Kidney (tissue), 14 donors: ENCODE measurements around the gene GSX1. TPM values are rescaled to one million over a fixed set of nuclear protein-coding genes. Genes with fewer than 3 reads are reported as not detected.

Source experiments
- DNase-seq, 5 donors: peaks; one replicate each; pipeline ENCODE4 v3.0.0-alpha.2; 2013 to 2020
- FAIRE-seq: peaks from 2 replicates; lab custom pipeline; 2012; peaks lifted over from hg19 to GRCh38; lab: Jason Lieb, UNC
- H3K27ac ChIP-seq, 2 donors: one replicate each; pipeline ENCODE4 v1.7.0; 2013; ENCODE audit warnings: low read depth in 2 of 2, low read length in 2 of 2, inconsistent platforms in 1 of 2
- H3K27me3 ChIP-seq: one replicate; pipeline ENCODE4 v1.7.1; 2013; ENCODE audit warnings: low read length, inconsistent platforms; ENCODE audit not compliant: control insufficient read depth, insufficient read depth
- H3K36me3 ChIP-seq, 3 donors: one replicate each; pipeline versions ENCODE4 v1.7.0 to v1.7.1; 2013; ENCODE audit warnings: low read length in 3 of 3, control low read depth in 1 of 3, inconsistent platforms in 1 of 3; ENCODE audit not compliant: insufficient read depth in 3 of 3, control insufficient read depth in 2 of 3
- H3K4me1 ChIP-seq, 3 donors: one replicate each; pipeline versions ENCODE4 v1.7.0 to v1.7.1; 2013; ENCODE audit warnings: low read length in 3 of 3, inconsistent platforms in 1 of 3, low read depth in 1 of 3; ENCODE audit not compliant: control insufficient read depth in 2 of 3, insufficient read depth in 2 of 3
- H3K4me3 ChIP-seq, 3 donors: one replicate each; pipeline versions ENCODE4 v1.7.0 to v1.8.1; 2013; ENCODE audit warnings: low read length in 3 of 3, control low read depth in 1 of 3, inconsistent platforms in 1 of 3
- H3K9ac ChIP-seq, 3 donors: one replicate each; pipeline versions ENCODE4 v1.7.0 to v1.7.1; 2013; ENCODE audit warnings: low read length in 3 of 3, control low read depth in 1 of 3, inconsistent platforms in 1 of 3
- H3K9me3 ChIP-seq, 3 donors: one replicate each; pipeline versions ENCODE4 v1.7.0 to v1.7.1; 2013; ENCODE audit warnings: low read length in 3 of 3, control low read depth in 1 of 3, inconsistent platforms in 1 of 3; ENCODE audit not compliant: control insufficient read depth in 2 of 3, insufficient read depth in 1 of 3
- CTCF ChIP-seq: IDR thresholded peaks from 3 replicates; pipeline ENCODE4 v1.5.1; 2012; ENCODE audit warnings: mild to moderate bottlenecking, moderate library complexity, borderline replicate concordance; ENCODE audit not compliant: insufficient read depth; ENCODE audit errors: extremely low read depth
- intact Hi-C: fragments of 100-400 bp; cut with DNase I; formaldehyde crosslinking; loops from one replicate; pipeline ENCODE4 v1.11.1; 2022
- polyA plus RNA-seq: library from polyadenylated mRNA; stranded (reverse); fragments of 350-450 nt; fragmentation: Illumina TruSeq; extraction: RNeasy Lipid Tissue Mini Kit (QIAGEN cat#74804); gene quantifications from one replicate; pipeline ENCODE4 v1.2.3, GENCODE V29; 2014; ENCODE audit warnings: low read depth, low replicate concordance; ENCODE audit not compliant: insufficient read depth
- total RNA-seq: library from RNA; stranded (reverse); fragmentation: NEBNext Ultra II Directional; extraction: Animal tissue kit (Norgen Biotek cat#: 25700); gene quantifications from one replicate; pipeline ENCODE4 v1.2.1, GENCODE V29; 2021
- donor health status: control.
- donor health status: control.
- donor health status: control.
- donor health status: control.
- donor health status: control.
- donor health status: DM: yes; HTN: yes; CAD: no.
- donor health status: Normal renal cell carcinoma (clear cell type).

Gene GSX1
- total and polyA plus RNA-seq, 2 donors from 2014 or later, result not detected

- peaks cover 10% of the 10 kb centered on the region for H3K27me3 ChIP-seq
- no peaks in the 10 kb centered on the region for H3K9me3 ChIP-seq
- peak; percentile 86 for TF ChIP-seq CTCF
- FAIRE-seq (no peak), DNase-seq (peak; percentile 73 to 84 (median 75))
- H3K27ac ChIP-seq, result no peak overlapping the region
- no peaks in the 10 kb centered on the region for H3K36me3 ChIP-seq
- no peak overlapping the region for H3K9ac ChIP-seq
- intact Hi-C loops, result no loop called here
- H3K4me3 ChIP-seq, result peak overlapping the region in 1 of 3 donors; percentile 30
- peaks cover 0 to 3% (median 0%) of the 10 kb centered on the region in 3 donors for H3K4me1 ChIP-seq
These were observed 37.7 kb downstream of the GSX1 start for GRCh38 chr13:27830010-27830409.

- no peak overlapping the region for H3K9ac ChIP-seq
- H3K27ac ChIP-seq, result no peak overlapping the region
- intact Hi-C loops, result no loop called here
- no peak for TF ChIP-seq CTCF
- H3K4me1 ChIP-seq, result peaks cover 0 to 3% (median 0%) of the 10 kb centered on the region in 3 donors
- no peaks in the 10 kb centered on the region for H3K36me3 ChIP-seq
- H3K27me3 ChIP-seq, result peaks cover 10% of the 10 kb centered on the region
- H3K4me3 ChIP-seq, result no peak overlapping the region
- DNase-seq, result no peak
- no peaks in the 10 kb centered on the region for H3K9me3 ChIP-seq
- no peak for FAIRE-seq
These were observed 40.9 kb downstream of the GSX1 start for GRCh38 chr13:27833206-27833605.

GRCh38 chr13:27834095-27834494, 41.8 kb downstream of the GSX1 start:
- FAIRE-seq (no peak), DNase-seq (no peak)
- Histone ChIP-seq H3K4me1 (peaks cover 0 to 3% (median 0%) of the 10 kb centered on the region in 3 donors), H3K9me3 (no peaks in the 10 kb centered on the region), H3K27ac (no peak overlapping the region), H3K4me3 (no peak overlapping the region), H3K36me3 (no peaks in the 10 kb centered on the region), H3K27me3 (peaks cover 7% of the 10 kb centered on the region), H3K9ac (no peak overlapping the region)
- TF ChIP-seq CTCF, result no peak
- intact Hi-C loops, result no loop called here

- Histone ChIP-seq H3K4me1 (no peaks in the 10 kb centered on the region), H3K9me3 (no peaks in the 10 kb centered on the region), H3K4me3 (no peak overlapping the region), H3K27me3 (peaks cover 4% of the 10 kb centered on the region), H3K36me3 (no peaks in the 10 kb centered on the region), H3K27ac (no peak overlapping the region), H3K9ac (no peak overlapping the region)
- FAIRE-seq, result no peak
- no peak for DNase-seq
- no peak for TF ChIP-seq CTCF
- intact Hi-C loops, result no loop called here
These were observed 43.5 kb downstream of the GSX1 start for GRCh38 chr13:27835799-27836198.
